ENCODE measurements around the gene NPHP4.

GRCh38 chr1:5845376-5845775, 146.8 kb downstream of the NPHP4 start:
- no peak for TF ChIP-seq CTCF (optimal IDR thresholded peaks at IDR 0.05 in 1 of 3, IDR thresholded peaks at IDR 0.05 in 1 of 3, conservative IDR thresholded peaks at IDR 0.05 in 1 of 3; ENCODE audit: extremely low read depth in 1 of 3, insufficient read depth in 2 of 3, low read length in 3 of 3)
- TF ChIP-seq EZH2 (IDR thresholded peaks at IDR 0.05; ENCODE audit: low read length), result no peak
